HG02623 (cell line): ENCODE data around the gene HDAC4.

Experiments used
- ATAC-seq: cut with Tn5 transposase; IDR thresholded peaks from one replicate; pipeline ENCODE4 v1.9.1; 2021; ENCODE audit warnings: moderate library complexity; ENCODE audit not compliant: unreplicated experiment

Gene HDAC4

DNA sequence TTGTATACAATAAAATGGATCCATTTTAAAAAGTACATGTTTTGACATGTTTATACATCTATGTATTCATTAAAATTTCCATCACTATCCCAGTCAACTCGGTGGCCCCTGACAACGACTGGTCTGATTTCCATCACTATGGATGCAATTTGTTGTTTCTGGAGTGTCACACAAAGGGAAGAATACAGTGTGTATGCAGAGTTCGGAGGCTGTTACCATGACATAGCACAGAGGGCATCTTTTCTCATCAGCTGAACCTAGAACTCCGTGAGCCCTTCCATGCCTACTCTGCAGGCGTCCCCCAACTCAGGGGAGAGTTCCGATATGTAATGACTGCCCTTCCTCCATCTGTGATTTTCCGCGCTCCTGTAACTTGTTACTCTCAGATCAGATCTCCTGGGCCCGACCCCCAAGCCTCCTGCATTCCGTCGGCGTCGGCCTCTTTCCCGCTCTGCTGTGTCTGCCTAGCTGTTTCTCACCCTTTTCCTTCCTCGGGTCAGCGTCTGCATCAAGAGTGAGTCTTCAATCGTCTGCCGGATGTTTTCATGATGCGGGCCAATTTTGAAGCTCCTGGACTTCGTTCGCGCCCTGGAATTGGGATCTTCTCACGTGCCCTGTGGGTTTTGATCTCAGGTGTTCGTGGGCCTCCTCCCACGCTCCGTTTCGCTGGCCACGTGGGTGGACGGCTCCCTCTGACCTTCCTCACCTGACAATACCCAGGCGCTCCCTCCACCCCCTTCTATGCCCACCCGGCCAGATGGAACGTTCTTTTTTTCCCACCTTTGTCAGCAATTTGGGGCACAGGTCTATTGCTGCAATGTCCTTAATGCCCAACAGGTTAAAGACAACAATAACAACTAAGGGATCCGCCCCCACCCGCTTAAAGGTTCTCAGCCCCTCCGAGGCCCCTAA, 391.9 kb downstream of the HDAC4 start:
- ATAC-seq: no peak

DNA sequence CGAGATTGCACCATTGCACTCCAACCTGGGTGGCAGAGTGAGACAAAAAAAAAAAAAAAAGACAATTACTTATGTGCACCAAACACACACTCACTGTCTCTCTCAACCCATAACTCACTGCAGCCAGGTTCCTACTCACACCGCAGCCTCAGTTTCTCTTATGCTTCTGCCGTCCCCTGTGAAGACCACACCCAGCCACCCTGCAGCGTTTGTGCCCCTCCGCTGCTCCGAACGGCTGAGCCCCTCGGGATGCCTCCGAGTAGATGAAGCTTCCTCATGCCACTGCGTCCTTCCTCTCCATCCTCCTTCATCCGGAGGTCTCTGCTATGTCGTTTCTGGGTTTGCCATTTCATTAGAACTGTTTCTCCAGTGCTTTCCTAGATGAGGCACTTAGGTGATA, 392.8 kb downstream of the HDAC4 start:
- no peak for ATAC-seq

DNA sequence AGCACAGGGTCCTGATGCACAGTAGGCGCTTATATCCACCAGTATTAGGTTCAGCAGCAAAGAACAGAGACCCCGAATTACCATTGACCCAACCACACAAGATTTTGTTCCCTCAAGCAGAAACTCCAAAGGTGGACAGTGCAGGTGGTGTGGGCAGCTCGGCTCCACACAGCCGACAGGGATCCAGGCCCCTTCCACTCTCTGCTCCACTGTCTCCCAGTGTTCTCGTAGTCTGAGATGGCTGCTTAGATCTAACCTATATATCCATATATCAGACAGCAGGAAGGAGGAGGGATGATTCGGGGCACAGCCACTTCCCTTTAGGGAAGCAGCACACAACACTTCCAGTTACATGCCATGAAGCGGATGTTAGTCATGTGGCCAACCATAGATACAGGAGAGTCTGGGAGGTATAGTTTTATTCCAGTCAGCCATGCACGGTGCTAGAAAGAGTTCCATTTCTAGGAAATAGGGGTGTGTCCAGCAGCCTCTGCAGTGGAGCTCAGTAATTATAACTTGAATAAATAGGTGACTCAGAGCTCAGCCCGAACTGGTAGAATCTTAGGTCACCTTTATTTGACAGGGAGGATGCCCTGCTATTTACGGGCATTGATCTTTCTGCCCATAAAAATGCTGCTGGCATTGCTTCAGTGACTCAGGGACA, 394.1 kb downstream of the HDAC4 start:
- ATAC-seq: no peak

DNA sequence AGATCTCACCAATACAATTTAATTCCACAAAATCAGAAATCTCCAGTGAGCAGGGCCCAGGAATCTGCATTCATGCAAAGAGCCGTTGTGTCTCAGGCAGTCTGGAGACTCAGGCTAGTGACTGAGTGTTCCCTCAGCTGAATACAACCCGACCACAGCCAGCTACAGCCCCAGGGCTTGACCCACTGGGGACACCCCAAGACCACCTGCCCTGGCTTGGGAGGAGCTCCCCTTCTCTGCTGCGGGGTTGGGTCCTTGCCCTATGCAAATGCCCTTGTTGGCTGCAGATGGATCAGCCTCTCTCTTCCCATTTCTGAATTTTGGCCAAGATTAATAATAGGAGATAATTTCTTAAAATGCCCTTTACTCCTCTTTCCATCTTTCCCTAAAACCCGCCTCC, 395.2 kb downstream of the HDAC4 start:
- ATAC-seq: no peak

DNA sequence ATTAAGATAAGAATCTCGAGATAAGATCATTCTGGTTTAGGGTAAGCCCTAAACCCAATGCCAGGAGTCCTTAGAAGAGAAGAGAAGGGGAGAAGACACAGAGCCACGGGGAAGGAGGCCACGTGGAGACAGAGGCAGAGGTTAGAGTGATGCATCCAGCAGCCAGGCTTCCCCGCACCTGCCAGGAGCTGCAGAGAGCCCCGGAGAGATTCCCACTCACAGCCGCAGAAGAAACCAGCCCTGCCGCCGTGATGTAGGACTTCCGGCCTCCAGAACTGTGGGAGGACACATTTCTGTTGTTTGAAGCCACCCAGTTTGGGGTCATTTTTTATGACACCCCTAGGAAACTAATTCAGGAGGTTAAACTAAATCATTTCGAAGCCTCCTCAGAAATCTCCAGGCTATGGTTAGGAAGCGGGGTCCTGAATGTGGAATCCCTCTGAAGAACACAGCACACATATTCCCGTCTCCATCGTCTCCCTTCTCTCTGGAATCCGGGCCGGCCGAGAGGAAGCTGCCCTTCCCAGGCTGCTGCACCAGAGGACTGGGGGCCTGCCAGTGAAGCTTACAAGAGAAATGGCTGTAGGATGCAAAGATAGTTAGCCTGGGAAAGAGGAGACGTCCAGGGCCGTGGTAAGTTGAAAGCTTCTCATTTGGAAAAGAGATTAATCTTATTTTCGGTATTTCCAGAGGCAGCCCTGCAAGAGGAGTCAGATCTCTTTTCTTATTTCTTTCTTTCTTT, 396.4 kb downstream of the HDAC4 start:
- ATAC-seq: no peak

DNA sequence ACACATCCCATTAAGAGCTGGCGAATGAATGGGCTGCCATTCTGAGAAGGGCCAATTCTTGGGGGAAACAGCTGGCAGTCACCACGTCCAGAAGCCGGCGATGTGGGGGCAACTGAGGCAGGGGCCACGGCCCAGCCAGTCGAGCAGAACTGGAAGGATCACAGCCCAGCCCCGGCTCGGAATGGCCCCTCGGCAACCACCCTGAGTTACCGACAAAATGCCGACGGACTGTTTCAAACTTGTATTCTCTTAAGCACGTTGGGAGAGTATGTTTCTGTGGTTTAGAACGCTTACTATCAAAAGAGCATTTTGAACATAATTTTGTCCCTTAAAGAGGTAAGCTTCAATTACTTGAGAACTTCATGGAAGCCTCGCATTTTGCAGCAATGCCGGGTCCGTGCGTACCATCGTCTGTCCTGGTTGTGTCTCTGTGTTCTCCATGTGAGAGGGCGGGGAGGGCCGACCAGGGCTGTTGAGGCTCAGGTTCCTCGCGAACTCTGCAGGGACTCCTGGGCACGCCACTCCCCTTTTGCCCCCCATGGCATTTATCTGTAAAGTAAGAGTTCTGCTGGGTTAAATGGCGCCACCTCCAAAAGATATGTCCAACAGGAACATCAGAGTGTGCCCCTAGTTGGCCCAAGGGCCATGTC, 397.1 kb downstream of the HDAC4 start:
- no peak for ATAC-seq

DNA sequence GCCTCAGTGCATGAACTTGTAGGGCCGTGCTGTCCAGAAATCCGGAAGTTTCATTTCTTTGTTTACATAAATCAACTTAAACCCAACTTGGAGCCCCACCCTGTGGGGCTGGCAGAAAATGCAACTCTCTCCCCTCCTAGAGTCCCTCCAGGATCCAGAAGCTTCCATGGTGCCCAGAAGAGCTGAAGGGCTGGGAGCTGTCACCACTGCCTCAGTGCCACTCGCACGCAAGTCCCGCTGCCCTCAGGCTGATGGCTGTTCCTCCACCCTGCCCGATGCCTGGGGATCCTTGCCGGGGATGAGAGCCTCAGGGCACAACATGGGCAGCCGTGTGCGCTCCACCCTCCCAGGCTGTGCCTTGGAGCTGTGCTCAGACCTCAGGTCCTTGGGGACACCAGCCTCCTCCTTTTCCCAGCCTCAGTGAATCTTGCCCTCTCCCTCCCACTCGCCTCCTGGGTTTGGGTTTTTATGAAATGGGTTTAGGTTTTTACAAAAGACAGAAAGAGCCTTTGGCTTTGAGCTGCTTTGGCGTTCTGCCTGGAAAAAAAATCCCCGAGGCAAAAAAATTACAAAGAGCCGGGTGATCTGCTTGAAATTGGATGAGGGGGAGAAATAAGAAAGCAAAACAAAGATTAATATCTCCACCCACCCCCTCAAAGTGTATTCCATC, 397.7 kb downstream of the HDAC4 start:
- ATAC-seq: no peak

DNA sequence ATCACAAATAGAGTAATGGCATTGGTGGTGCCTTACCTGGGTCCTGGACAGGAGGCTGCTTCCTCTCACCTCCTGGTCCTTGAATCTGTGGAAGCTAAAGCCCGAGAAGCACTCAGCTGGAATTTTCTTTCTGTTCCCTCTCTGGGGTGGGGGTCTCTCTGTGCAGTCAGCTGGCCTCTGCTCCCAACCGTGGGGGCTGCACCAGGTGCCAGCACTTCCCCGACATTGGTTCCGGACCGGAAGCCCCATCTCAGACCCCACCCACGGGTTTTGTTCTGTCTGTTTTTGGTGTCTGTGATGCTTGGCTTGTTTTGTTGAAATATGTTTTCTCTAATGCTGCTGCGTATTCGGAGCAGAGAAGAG, 398.2 kb downstream of the HDAC4 start:
- no peak for ATAC-seq

DNA sequence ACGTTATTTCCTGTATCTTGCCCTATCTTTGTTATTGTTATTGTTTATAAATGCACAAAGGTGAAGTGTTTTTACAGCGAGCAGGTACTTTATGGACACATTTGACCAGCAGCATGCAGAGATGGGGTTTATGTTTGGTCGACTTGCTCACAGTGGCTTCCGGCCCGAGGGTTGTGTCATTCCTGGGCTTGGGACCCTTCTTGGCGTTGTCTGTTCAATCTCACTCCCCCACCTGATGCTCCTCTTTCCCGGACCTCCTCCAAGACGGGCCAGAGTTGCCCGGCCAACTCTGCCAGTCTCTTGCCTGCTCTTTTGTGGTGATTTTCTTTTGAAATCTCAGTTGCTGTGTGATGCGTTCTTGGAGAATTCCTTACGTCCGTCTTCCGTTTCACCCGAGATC, 399.0 kb downstream of the HDAC4 start:
- no peak for ATAC-seq

DNA sequence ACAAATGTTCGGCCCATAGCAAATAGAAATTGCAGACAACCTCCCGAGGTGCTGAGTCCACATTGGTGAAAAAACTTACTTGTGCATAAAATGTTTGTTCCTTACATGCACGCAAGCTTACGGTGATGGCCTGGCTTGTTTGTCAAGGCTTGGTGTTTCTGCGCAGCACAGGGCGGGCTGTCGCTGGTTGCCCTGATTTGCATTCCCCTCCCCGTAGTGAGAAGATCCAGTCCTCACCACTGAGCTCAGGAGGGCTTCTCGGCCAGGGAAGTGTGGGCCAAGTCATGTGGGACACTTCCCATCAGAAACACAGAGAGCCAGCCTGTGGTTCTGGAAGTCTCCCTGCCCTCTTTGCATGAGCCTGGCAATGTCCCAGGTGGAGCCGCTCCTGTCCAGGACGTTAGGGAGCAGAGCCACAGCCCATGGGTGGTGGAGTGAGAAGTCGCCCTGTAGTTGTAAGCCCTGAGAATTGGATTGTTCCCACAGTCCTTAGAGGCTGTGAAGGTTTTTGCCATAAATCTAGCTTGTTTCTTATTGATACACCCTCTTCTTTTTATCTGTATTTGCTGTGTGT, 400.2 kb downstream of the HDAC4 start:
- ATAC-seq: no peak

DNA sequence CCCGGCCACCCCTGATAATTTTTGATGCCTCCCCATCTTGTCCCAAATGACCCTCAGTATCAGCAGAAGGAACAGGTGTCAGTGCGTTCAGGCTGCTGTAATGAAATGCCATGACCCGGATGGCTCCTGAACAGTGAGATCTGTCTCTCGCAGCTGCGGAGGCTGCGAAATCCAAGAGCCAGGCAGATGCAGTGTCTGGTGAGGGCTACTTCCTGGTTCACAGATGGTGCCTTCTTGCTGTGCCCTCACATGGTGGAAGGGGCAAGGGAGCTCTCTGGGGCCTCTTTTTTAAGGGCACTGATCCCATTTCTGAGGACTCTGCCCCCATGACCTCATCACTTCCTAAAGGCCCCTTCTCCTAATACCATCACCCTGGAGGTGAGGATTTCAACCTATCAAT, 400.7 kb downstream of the HDAC4 start:
- ATAC-seq: no peak

DNA sequence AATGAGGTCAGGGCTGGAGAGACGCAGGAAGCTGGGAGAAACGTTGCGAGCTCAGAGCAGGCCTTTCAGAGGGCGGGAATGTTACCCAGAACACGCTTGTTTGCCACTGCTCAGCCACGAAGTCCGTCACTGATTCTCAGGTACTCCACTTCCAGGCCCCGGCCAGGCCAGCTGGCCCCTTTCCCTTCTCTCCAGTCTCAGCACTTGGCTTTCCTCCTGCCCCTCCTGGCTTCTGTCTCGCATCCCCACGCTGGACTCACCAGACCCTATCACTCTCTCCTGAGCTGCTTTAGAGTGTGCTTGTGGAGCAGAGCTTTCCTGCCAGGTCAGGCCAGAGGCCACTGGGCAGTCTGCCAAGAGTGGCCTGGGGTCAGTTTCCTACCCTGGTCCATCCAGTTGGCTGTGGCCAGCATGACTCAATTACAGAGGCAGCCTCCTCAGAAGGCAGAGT, 401.5 kb downstream of the HDAC4 start:
- ATAC-seq: no peak

DNA sequence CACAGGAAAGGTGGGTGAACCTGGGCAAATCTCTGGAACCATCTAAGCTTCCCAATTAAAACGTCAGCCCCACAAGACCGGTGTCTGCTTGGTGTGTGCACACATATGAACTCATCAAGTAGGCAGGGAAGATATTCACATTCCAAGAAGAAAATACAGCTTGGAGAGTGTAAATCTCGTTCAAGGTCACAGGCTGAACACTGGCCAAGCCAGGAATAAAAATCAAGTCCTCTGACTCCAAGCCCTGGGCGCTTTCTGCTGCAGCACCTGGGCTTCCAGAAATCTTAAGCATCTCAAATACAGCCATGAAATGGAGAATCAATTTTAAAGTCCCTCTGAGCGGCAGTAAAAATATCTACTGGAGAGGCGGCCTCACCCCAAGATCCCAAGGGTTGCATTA, 402.0 kb downstream of the HDAC4 start:
- no peak for ATAC-seq
